GM23338 (cell line): ENCODE measurements around the gene TSNAX. TPM values are rescaled to one million over a fixed set of nuclear protein-coding genes. Genes with fewer than 3 reads are reported as not detected.

Experiments
- ATAC-seq: fragments of 200-7000 bp; cut with Tn5 transposase; 3 replicates; pipeline ENCODE4 v1.9.1; 2020
- DNase-seq: peaks from one replicate; pipeline ENCODE4 v3.0.0-alpha.2; 2015; ENCODE audit warnings: low spot score
- H2AFZ ChIP-seq: fragments of 200-600 bp; sonication (generic); 2 replicates; pipeline ENCODE4 v1.8.0; 2016; ENCODE audit warnings: antibody characterized with exemption, mild to moderate bottlenecking, moderate library complexity
- H3F3A ChIP-seq: fragments of 200-600 bp; sonication (generic); replicated peaks from 2 replicates; pipeline ENCODE4 v1.8.0; 2017; ENCODE audit warnings: antibody characterized with exemption, mixed run types, low read depth
- H3K27ac ChIP-seq: fragments of 200-600 bp; sonication (generic); 2 replicates; pipeline ENCODE4 v1.6.1; 2016; ENCODE audit warnings: low read depth
- H3K27me3 ChIP-seq: fragments of 200-600 bp; sonication (generic); 2 replicates; pipeline ENCODE4 v1.8.0; 2016; ENCODE audit warnings: mild to moderate bottlenecking, mixed run types, moderate library complexity; ENCODE audit not compliant: insufficient read depth
- H3K36me3 ChIP-seq: fragments of 200-600 bp; sonication (generic); 2 replicates; pipeline ENCODE4 v1.8.0; 2016; ENCODE audit warnings: mild to moderate bottlenecking; ENCODE audit not compliant: insufficient read depth
- H3K4me1 ChIP-seq: fragments of 200-600 bp; sonication (generic); 2 replicates; pipeline ENCODE4 v1.8.0; 2016; ENCODE audit warnings: mild to moderate bottlenecking, moderate library complexity; ENCODE audit not compliant: insufficient read depth
- H3K4me2 ChIP-seq: fragments of 200-600 bp; sonication (generic); 2 replicates; pipeline ENCODE4 v1.7.1; 2017; ENCODE audit warnings: mixed run types
- H3K4me3 ChIP-seq: fragments of 200-600 bp; sonication (generic); 2 replicates; pipeline ENCODE4 v1.6.1; 2016; ENCODE audit warnings: mixed run types
- H3K79me2 ChIP-seq: fragments of 200-600 bp; sonication (generic); replicated peaks from 2 replicates; pipeline ENCODE4 v1.8.0; 2017; ENCODE audit warnings: mild to moderate bottlenecking; ENCODE audit not compliant: insufficient read depth
- H3K9me2 ChIP-seq: fragments of 200-600 bp; sonication (generic); 2 replicates; pipeline ENCODE4 v1.8.0; 2017; ENCODE audit not compliant: insufficient read depth
- H4K20me1 ChIP-seq: fragments of 200-600 bp; sonication (generic); replicated peaks from 2 replicates; pipeline ENCODE4 v1.8.0; 2017; ENCODE audit warnings: mild to moderate bottlenecking; ENCODE audit not compliant: insufficient read depth
- H3K27ac Mint-ChIP-seq: 2 replicates; pipeline ENCODE4 v1.8.0; 2020; ENCODE audit warnings: inconsistent platforms, mild to moderate bottlenecking, moderate library complexity, mixed read lengths
- H3K27me3 Mint-ChIP-seq: 3 replicates; pipeline ENCODE4 v1.8.0; 2022; ENCODE audit warnings: low read depth, mild to moderate bottlenecking, moderate library complexity, mixed read lengths, inconsistent platforms; ENCODE audit not compliant: insufficient read depth, poor library complexity
- H3K36me3 Mint-ChIP-seq: 3 replicates; pipeline ENCODE4 v1.8.0; 2021; ENCODE audit warnings: low read depth, mild to moderate bottlenecking, inconsistent platforms, moderate library complexity, mixed read lengths
- H3K4me1 Mint-ChIP-seq: 3 replicates; pipeline ENCODE4 v1.8.0; 2020; ENCODE audit warnings: mild to moderate bottlenecking, inconsistent platforms, mixed read lengths
- H3K4me3 Mint-ChIP-seq: 3 replicates; pipeline ENCODE4 v1.8.0; 2021; ENCODE audit warnings: moderate library complexity, mild to moderate bottlenecking, inconsistent platforms, mixed read lengths
- H3K9me3 Mint-ChIP-seq: 3 replicates; pipeline ENCODE4 v1.8.0; 2020; ENCODE audit warnings: moderate library complexity, mild to moderate bottlenecking, inconsistent platforms, mixed read lengths
- CREB1 ChIP-seq: fragments of 250-450 bp; sonication (Bioruptor Pico); IDR thresholded peaks from 2 replicates; pipeline ENCODE4 v1.5.0; 2020; ENCODE audit warnings: low read depth, mild to moderate bottlenecking, moderate library complexity
- CTCF ChIP-seq, 2 experiments: fragments of 200-600 bp in 1 of 2; sonication (generic) in 1 of 2; conservative IDR thresholded peaks; 2 replicates each; pipeline versions ENCODE4 v1.5.1 to v1.6.1; 2016 to 2017; ENCODE audit warnings: antibody characterized with exemption in 2 of 2, low read depth in 2 of 2, mild to moderate bottlenecking in 2 of 2, moderate library complexity in 1 of 2
- ETS1 ChIP-seq: IDR thresholded peaks from 2 replicates; pipeline ENCODE4 v1.6.1; 2016; ENCODE audit warnings: antibody characterized with exemption
- EZH2 ChIP-seq: fragments of 200-600 bp; sonication (generic); IDR thresholded peaks from one replicate; pipeline ENCODE4 v1.8.0; 2017; ENCODE audit warnings: antibody characterized with exemption, mild to moderate bottlenecking, low read depth; ENCODE audit not compliant: unreplicated experiment
- JUNB ChIP-seq: IDR thresholded peaks from one replicate; pipeline ENCODE4 v1.6.1; 2016; ENCODE audit warnings: antibody characterized with exemption; ENCODE audit not compliant: unreplicated experiment
- NANOG ChIP-seq: IDR thresholded peaks from 2 replicates; pipeline ENCODE4 v1.6.1; 2016; ENCODE audit warnings: antibody characterized with exemption, borderline replicate concordance
- POLR2AphosphoS5 ChIP-seq: IDR thresholded peaks from 2 replicates; pipeline ENCODE4 v1.6.1; 2016; ENCODE audit warnings: antibody characterized with exemption, low read depth
- long read RNA-seq: library from polyadenylated mRNA; unstranded; transcript quantifications from one replicate; pipeline ENCODE4 v2.0.0, GENCODE V29; 2020; ENCODE audit not compliant: unreplicated experiment
- polyA plus RNA-seq: library from polyadenylated mRNA; unstranded; fragments of >200 nt; fragmentation: Nextera tagmentation; extraction: Ambion mirVana; gene quantifications from 2 replicates; pipeline ENCODE4 v1.2.1, GENCODE V29; 2016
- total RNA-seq: library from RNA; depleted of rRNA; stranded (reverse); fragments of >200 nt; shearing (Covaris generic); gene quantifications from 2 replicates; pipeline ENCODE4 v1.2.3, GENCODE V29; 2014; rRNA removed
- TF ChIP-seq, protein P1 (sequence below): IDR thresholded peaks from one replicate; pipeline ENCODE4 v1.6.1; 2018; ENCODE audit warnings: antibody characterized with exemption; ENCODE audit not compliant: unreplicated experiment

Gene TSNAX
- total RNA-seq (29.9 and 31.7 TPM in 2 replicates), polyA plus RNA-seq (26.7 and 31.5 TPM in 2 replicates)
- long read RNA-seq, transcript TSNAX-201 (6 exons, 2,650 nt) = major isoform, 23 of 30 reads
- long read RNA-seq, partial matches to known transcripts = 3 of 30 reads
- long read RNA-seq, other reads (novel, unspliced or antisense) = 4 of 30 reads

DNA sequence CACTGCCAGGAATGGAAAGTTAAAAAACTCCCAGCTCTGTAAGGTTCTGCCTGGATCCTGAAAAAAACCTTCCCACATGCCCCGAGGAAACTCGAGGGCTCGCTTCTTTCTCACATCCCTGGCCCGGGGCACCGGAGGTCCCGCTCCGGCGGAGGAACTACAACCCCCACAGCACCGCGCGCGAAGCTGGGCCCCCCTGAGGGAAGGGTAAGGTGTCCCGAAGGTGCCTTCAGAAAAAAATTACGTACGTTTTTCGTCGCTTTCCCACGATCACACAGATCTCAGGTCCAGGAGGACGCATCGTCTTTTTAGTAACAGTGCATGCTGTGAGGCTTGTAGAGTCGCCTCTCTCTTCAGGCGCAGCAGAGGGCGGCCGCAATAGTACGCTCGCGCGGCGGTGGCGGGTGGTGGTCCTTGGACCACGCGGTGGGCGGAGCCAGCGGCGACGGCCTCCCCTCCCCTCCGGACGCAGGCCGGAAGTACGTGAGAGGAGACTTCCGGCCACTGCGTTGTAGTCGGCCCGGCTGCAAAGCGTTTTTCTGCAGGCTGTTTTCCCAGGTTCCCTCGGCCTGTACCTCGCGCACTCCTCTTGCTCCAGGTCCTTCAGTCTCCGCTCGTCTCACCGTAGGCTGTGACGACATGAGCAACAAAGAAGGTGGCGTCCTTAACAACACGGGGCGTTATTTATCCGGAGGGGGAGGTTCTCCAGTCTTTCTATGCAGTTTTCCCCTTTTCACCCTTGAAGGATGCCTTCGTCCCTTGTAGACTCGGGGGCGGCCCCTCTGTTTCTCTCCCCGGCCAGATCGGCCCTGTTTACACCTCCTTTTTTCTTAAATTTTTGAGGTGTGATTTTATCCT lies at the start of gene TSNAX:
TSNAX (plus strand) TSS at position 498 of the 858 bp plus-strand sequence; CDS start at position 640, 142 bp downstream.
- H3K4me1 ChIP-seq = peaks cover 17% of the 10 kb centered on the region
- peak; percentile 96 for DNase-seq
- no peaks in the 10 kb centered on the region for H3K36me3 ChIP-seq
- no peaks in the 10 kb centered on the region; the same call in 2 of the 3 replicates for H3K9me3 Mint-ChIP-seq
- peak within 1 kb of the TSS; percentile 100 for H3K27ac Mint-ChIP-seq
- H3K4me1 Mint-ChIP-seq = peaks cover 39% of the 10 kb centered on the region
- no peaks in the 10 kb centered on the region for H3K27me3 ChIP-seq
- H3K79me2 ChIP-seq = peaks cover 40% of the 10 kb centered on the region
- peak within 1 kb of the TSS; percentile 86 for H2AFZ ChIP-seq
- H3K36me3 Mint-ChIP-seq = peaks cover 20% of the 10 kb centered on the region; the same call in 2 of the 3 replicates
- peak; percentile 89 for ATAC-seq
- TF ChIP-seq EZH2 (no peak), ETS1 (peak; percentile 88), CREB1 (CRISPR knock-in tag) (peak; percentile 80; the same call in 1 of the 2 replicates), POLR2AphosphoS5 (peak; percentile 92)
- peak within 1 kb of the TSS; percentile 96 for H3K27ac ChIP-seq
- H3K4me3 ChIP-seq = peak within 1 kb of the TSS; percentile 97
- peak within 1 kb of the TSS; percentile 94 for H3K4me2 ChIP-seq
- peaks cover 3% of the 10 kb centered on the region; the same call in 1 of the 2 replicates for H3F3A ChIP-seq
- peak within 1 kb of the TSS; percentile 98 for H3K4me3 Mint-ChIP-seq
- H4K20me1 ChIP-seq = no peaks in the 10 kb centered on the region
- H3K27me3 Mint-ChIP-seq = no peaks in the 10 kb centered on the region
- H3K9me2 ChIP-seq = no peaks in the 10 kb centered on the region

GRCh38 chr1:231478811-231479210 lies 49.7 kb upstream of the TSNAX start:
- Mint-ChIP-seq H3K4me1 (peaks cover 9% of the 10 kb centered on the region; the same call in 2 of the 3 replicates), H3K4me3 (no peak overlapping the region), H3K27ac (peak overlapping the region; percentile 75), H3K36me3 (no peaks in the 10 kb centered on the region), H3K9me3 (no peaks in the 10 kb centered on the region), H3K27me3 (peaks cover 7% of the 10 kb centered on the region)
- Histone ChIP-seq H3K27me3 (no peaks in the 10 kb centered on the region), H3F3A (no peaks in the 10 kb centered on the region), H3K27ac (no peak overlapping the region), H3K79me2 (no peaks in the 10 kb centered on the region), H2AFZ (peak overlapping the region; percentile 1; the same call in 1 of the 2 replicates), H3K4me1 (peaks cover 13% of the 10 kb centered on the region; the same call in 1 of the 2 replicates), H3K36me3 (no peaks in the 10 kb centered on the region), H3K4me3 (0 out of 2 replicates have a peak overlapping the region, but pooled peaks have one; percentile 10), H3K4me2 (peak overlapping the region; percentile 34), H3K9me2 (no peaks in the 10 kb centered on the region), H4K20me1 (no peaks in the 10 kb centered on the region)
- peak; percentile 65 for ATAC-seq
- DNase-seq = peak; percentile 40
- TF ChIP-seq, protein P1, sequence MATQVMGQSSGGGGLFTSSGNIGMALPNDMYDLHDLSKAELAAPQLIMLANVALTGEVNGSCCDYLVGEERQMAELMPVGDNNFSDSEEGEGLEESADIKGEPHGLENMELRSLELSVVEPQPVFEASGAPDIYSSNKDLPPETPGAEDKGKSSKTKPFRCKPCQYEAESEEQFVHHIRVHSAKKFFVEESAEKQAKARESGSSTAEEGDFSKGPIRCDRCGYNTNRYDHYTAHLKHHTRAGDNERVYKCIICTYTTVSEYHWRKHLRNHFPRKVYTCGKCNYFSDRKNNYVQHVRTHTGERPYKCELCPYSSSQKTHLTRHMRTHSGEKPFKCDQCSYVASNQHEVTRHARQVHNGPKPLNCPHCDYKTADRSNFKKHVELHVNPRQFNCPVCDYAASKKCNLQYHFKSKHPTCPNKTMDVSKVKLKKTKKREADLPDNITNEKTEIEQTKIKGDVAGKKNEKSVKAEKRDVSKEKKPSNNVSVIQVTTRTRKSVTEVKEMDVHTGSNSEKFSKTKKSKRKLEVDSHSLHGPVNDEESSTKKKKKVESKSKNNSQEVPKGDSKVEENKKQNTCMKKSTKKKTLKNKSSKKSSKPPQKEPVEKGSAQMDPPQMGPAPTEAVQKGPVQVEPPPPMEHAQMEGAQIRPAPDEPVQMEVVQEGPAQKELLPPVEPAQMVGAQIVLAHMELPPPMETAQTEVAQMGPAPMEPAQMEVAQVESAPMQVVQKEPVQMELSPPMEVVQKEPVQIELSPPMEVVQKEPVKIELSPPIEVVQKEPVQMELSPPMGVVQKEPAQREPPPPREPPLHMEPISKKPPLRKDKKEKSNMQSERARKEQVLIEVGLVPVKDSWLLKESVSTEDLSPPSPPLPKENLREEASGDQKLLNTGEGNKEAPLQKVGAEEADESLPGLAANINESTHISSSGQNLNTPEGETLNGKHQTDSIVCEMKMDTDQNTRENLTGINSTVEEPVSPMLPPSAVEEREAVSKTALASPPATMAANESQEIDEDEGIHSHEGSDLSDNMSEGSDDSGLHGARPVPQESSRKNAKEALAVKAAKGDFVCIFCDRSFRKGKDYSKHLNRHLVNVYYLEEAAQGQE = no peak
- TF ChIP-seq CREB1 (CRISPR knock-in tag) = no peak
- TF ChIP-seq POLR2AphosphoS5 = no peak
- no peak for TF ChIP-seq NANOG
- no peak for TF ChIP-seq CTCF (conservative IDR thresholded peaks at IDR 0.05; ENCODE audit: low read depth in 2 of 2)
- TF ChIP-seq JUNB = no peak
- no peak for TF ChIP-seq ETS1
